HepG2 (cell line): Measurements from ENCODE around the gene TBX19. TPM values are rescaled to one million over a fixed set of nuclear protein-coding genes. Genes with fewer than 3 reads are reported as not detected.

Experiments used
- GABPB1 ChIP-seq: IDR thresholded peaks from 2 replicates; pipeline ENCODE4 v1.6.1; 2016; ENCODE audit warnings: mild to moderate bottlenecking, missing genetic modification reagents, moderate library complexity, missing compliant biosample characterization
- NFATC3 ChIP-seq: sonication (generic); formaldehyde crosslinking; IDR thresholded peaks from 2 replicates; pipeline ENCODE4 v1.5.1; 2020; ENCODE audit warnings: mild to moderate bottlenecking, missing genetic modification reagents
- ZKSCAN8 ChIP-seq: IDR thresholded peaks from 2 replicates; pipeline ENCODE4 v1.6.1; 2016; ENCODE audit warnings: borderline replicate concordance, missing genetic modification reagents, missing compliant biosample characterization
- ZNF138 ChIP-seq: sonication (generic); formaldehyde crosslinking; IDR thresholded peaks from 2 replicates; pipeline ENCODE4 v1.5.0; 2020; ENCODE audit warnings: mild to moderate bottlenecking, low read depth, missing genetic modification reagents
- ZNF318 ChIP-seq: sonication (generic); formaldehyde crosslinking; IDR thresholded peaks from 2 replicates; pipeline ENCODE4 v1.4.0; 2020; ENCODE audit warnings: mild to moderate bottlenecking, missing genetic modification reagents
- polyA plus RNA-seq, 8 experiments: library from polyadenylated mRNA; depleted of rRNA in 3 of 8; stranded (reverse) in 7 of 8; unstranded in 1 of 8; fragments of >200 nt; fragmentation: Illumina TruSeq in 4 of 8; extraction: Trizol in 4 of 8; gene quantifications; 2 replicates each; pipeline versions ENCODE4 v1.2.1 to v1.2.3, GENCODE V29; 2011 to 2016; ENCODE audit warnings: low read depth in 4 of 8, missing spikeins in 1 of 8, mixed read lengths in 1 of 8; ENCODE audit not compliant: insufficient read depth in 1 of 8
- total RNA-seq, 5 experiments: library from RNA; depleted of rRNA; stranded (reverse); fragments of >200 nt; fragmentation: Illumina TruSeq; extraction: Trizol; gene quantifications; 2 replicates each; pipeline ENCODE4 v1.2.3, GENCODE V29; 2016; ENCODE audit warnings: low read depth in 1 of 5
- TF ChIP-seq, protein P1 (sequence below): sonication (generic); formaldehyde crosslinking; IDR thresholded peaks from one replicate; pipeline ENCODE4 v1.5.1; 2020; ENCODE audit warnings: mild to moderate bottlenecking, missing genetic modification reagents; ENCODE audit errors: not compliant biosample characterization
- TF ChIP-seq, protein P2 (sequence below): sonication (generic); formaldehyde crosslinking; IDR thresholded peaks from 2 replicates; pipeline ENCODE4 v1.4.0; 2020; ENCODE audit warnings: missing genetic modification reagents
- TF ChIP-seq, protein P3 (sequence below), 2 experiments: sonication (generic) in 1 of 2; formaldehyde crosslinking in 1 of 2; IDR thresholded peaks; 2 replicates each; pipeline versions ENCODE4 v1.4.0 to v1.6.1; 2018 to 2020; ENCODE audit warnings: missing genetic modification reagents in 2 of 2, borderline replicate concordance in 1 of 2, low read depth in 1 of 2, mild to moderate bottlenecking in 1 of 2, missing biosample characterization in 1 of 2

The TBX19 gene
- total and polyA plus RNA-seq, 2 of the 13 experiments (the other 11 are each of a cell fraction or from before 2014, with no cell fraction given) = 0.31 to 1.4 TPM

- TF ChIP-seq, protein P1, sequence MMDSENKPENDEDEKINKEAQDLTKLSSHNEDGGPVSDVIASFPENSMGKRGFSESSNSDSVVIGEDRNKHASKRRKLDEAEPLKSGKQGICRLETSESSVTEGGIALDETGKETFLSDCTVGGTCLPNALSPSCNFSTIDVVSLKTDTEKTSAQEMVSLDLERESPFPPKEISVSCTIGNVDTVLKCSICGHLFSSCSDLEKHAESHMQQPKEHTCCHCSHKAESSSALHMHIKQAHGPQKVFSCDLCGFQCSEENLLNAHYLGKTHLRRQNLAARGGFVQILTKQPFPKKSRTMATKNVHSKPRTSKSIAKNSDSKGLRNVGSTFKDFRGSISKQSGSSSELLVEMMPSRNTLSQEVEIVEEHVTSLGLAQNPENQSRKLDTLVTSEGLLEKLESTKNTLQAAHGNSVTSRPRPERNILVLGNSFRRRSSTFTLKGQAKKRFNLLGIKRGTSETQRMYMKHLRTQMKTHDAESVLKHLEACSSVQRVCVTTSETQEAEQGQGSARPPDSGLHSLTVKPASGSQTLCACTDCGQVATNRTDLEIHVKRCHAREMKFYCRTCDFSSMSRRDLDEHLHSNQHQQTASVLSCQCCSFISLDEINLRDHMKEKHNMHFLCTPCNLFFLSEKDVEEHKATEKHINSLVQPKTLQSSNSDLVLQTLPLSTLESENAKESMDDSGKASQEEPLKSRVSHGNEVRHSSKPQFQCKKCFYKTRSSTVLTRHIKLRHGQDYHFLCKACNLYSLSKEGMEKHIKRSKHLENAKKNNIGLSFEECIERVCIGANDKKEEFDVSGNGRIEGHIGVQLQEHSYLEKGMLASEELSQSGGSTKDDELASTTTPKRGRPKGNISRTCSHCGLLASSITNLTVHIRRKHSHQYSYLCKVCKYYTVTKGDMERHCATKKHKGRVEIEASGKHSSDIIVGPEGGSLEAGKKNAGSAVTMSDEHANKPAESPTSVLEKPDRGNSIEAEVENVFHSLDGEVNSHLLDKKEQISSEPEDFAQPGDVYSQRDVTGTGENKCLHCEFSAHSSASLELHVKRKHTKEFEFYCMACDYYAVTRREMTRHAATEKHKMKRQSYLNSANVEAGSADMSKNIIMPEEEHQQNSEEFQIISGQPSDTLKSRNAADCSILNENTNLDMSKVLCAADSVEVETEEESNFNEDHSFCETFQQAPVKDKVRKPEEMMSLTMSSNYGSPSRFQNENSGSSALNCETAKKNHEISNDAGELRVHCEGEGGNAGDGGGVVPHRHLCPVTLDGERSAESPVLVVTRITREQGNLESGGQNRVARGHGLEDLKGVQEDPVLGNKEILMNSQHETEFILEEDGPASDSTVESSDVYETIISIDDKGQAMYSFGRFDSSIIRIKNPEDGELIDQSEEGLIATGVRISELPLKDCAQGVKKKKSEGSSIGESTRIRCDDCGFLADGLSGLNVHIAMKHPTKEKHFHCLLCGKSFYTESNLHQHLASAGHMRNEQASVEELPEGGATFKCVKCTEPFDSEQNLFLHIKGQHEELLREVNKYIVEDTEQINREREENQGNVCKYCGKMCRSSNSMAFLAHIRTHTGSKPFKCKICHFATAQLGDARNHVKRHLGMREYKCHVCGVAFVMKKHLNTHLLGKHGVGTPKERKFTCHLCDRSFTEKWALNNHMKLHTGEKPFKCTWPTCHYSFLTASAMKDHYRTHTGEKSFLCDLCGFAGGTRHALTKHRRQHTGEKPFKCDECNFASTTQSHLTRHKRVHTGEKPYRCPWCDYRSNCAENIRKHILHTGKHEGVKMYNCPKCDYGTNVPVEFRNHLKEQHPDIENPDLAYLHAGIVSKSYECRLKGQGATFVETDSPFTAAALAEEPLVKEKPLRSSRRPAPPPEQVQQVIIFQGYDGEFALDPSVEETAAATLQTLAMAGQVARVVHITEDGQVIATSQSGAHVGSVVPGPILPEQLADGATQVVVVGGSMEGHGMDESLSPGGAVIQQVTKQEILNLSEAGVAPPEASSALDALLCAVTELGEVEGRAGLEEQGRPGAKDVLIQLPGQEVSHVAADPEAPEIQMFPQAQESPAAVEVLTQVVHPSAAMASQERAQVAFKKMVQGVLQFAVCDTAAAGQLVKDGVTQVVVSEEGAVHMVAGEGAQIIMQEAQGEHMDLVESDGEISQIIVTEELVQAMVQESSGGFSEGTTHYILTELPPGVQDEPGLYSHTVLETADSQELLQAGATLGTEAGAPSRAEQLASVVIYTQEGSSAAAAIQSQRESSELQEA (CRISPR knock-in tag) = no peak
- TF ChIP-seq, protein P2, sequence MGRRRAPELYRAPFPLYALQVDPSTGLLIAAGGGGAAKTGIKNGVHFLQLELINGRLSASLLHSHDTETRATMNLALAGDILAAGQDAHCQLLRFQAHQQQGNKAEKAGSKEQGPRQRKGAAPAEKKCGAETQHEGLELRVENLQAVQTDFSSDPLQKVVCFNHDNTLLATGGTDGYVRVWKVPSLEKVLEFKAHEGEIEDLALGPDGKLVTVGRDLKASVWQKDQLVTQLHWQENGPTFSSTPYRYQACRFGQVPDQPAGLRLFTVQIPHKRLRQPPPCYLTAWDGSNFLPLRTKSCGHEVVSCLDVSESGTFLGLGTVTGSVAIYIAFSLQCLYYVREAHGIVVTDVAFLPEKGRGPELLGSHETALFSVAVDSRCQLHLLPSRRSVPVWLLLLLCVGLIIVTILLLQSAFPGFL (CRISPR knock-in tag) = no peak
- TF ChIP-seq, protein P3, sequence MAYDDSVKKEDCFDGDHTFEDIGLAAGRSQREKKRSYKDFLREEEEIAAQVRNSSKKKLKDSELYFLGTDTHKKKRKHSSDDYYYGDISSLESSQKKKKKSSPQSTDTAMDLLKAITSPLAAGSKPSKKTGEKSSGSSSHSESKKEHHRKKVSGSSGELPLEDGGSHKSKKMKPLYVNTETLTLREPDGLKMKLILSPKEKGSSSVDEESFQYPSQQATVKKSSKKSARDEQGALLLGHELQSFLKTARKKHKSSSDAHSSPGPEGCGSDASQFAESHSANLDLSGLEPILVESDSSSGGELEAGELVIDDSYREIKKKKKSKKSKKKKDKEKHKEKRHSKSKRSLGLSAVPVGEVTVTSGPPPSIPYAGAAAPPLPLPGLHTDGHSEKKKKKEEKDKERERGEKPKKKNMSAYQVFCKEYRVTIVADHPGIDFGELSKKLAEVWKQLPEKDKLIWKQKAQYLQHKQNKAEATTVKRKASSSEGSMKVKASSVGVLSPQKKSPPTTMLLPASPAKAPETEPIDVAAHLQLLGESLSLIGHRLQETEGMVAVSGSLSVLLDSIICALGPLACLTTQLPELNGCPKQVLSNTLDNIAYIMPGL (CRISPR knock-in tag; IDR thresholded peaks at IDR 0.05; ENCODE audit: borderline replicate concordance in 1 of 2, low read depth in 1 of 2) = no peak
- TF ChIP-seq GABPB1 (CRISPR knock-in tag) (no peak), ZKSCAN8 (CRISPR knock-in tag) (no peak), NFATC3 (CRISPR knock-in tag) (no peak), ZNF138 (CRISPR knock-in tag) (no peak), ZNF318 (no peak)
These were observed 48.2 kb downstream of the TBX19 start (continued) for GRCh38 chr1:168328731-168329364.
